Endothelial cell of umbilical vein (primary cell): ENCODE results near the gene CHD9.

Experiments used
- CTCF ChIP-seq, 2 donors: IDR thresholded peaks; 1 replicate in 1 of 2; 2 replicates in 1 of 2; pipeline ENCODE4 v1.5.1; 2011; ENCODE audit warnings: low read length in 2 of 2, mild to moderate bottlenecking in 2 of 2, moderate library complexity in 2 of 2, control low read depth in 1 of 2, inconsistent platforms in 1 of 2, low read depth in 1 of 2; ENCODE audit not compliant: insufficient read depth in 1 of 2; ENCODE audit errors: extremely low read depth in 1 of 2
- EZH2 ChIP-seq: IDR thresholded peaks from 2 replicates; pipeline ENCODE4 v1.6.1; 2012; ENCODE audit warnings: borderline replicate concordance, low read depth, mild to moderate bottlenecking, moderate library complexity, low read length, inconsistent platforms; ENCODE audit not compliant: severe bottlenecking
- JUN ChIP-seq: IDR thresholded peaks from 2 replicates; pipeline ENCODE4 v1.6.1; 2011; ENCODE audit warnings: borderline replicate concordance, low read depth; ENCODE audit not compliant: insufficient read length, insufficient read depth
- POLR2A ChIP-seq: IDR thresholded peaks from 2 replicates; pipeline ENCODE4 v1.6.1; 2012; ENCODE audit warnings: low read depth, mild to moderate bottlenecking, control low read depth, low read length
- POLR2AphosphoS5 ChIP-seq: IDR thresholded peaks from 2 replicates; pipeline ENCODE4 v1.6.1; 2012; ENCODE audit warnings: low read depth, mild to moderate bottlenecking, control low read depth, low read length, moderate library complexity; ENCODE audit not compliant: insufficient read depth

GRCh38 chr16:53054670-53055485 lies at the start of gene CHD9:
- TF ChIP-seq POLR2A = peak; percentile 54
- TF ChIP-seq CTCF (IDR thresholded peaks at IDR 0.05; ENCODE audit: extremely low read depth in 1 of 2, insufficient read depth in 1 of 2, low read depth in 1 of 2, low read length in 2 of 2) = peak; percentile 99
- peak; percentile 92 for TF ChIP-seq POLR2AphosphoS5
- no peak for TF ChIP-seq EZH2
- TF ChIP-seq JUN = no peak
